ENCODE measurements around the gene LHPP. TPM values are rescaled to one million over a fixed set of nuclear protein-coding genes. Genes with fewer than 3 reads are reported as not detected.

LHPP gene
- polyA plus RNA-seq, 2 of the 4 experiments (the other 2 are of a cell fraction), result 14.4 to 18.6 TPM

- Histone ChIP-seq H3K4me3 (no peak overlapping the region), H3K27ac (no peak overlapping the region), H3K4me1 (peaks cover 5% of the 10 kb centered on the region; the same call in 2 of the 3 replicates), H3K4me2 (no peak overlapping the region), H3K9me3 (no peaks in the 10 kb centered on the region)
- FAIRE-seq, result no peak
- WGBS (ENCODE audit: missing lambda C conversion rate), result 68% methylated on average over 12 of the region's 12 CpGs
- no peak for ATAC-seq
- TF ChIP-seq ZFP36 (IDR thresholded peaks at IDR 0.05; ENCODE audit: borderline replicate concordance, partially characterized antibody) (no peak), SREBF2 (IDR thresholded peaks at IDR 0.05) (no peak), RARB (CRISPR knock-in tag; IDR thresholded peaks at IDR 0.05) (no peak), RCOR1 (IDR thresholded peaks at IDR 0.05; ENCODE audit: low read depth, low read length) (no peak), JUNB (IDR thresholded peaks at IDR 0.05) (no peak)
- CTCF ChIA-PET, result no interaction called here
- POLR2A ChIA-PET, result no interaction called here
- no peak for DNase-seq (ENCODE audit: low read depth in 1 of 2, low spot score in 1 of 2)
These were observed 38.9 kb upstream of the LHPP start for GRCh38 chr10:124422742-124423141.

GRCh38 chr10:124423813-124424212 lies 37.8 kb upstream of the LHPP start:
- TF ChIP-seq CBX8 (IDR thresholded peaks at IDR 0.05) (no peak), CBX2 (IDR thresholded peaks at IDR 0.05; ENCODE audit: borderline replicate concordance, low read depth) (no peak), CTCF (IDR thresholded peaks at IDR 0.05) (no peak), ESRRA (IDR thresholded peaks at IDR 0.05; ENCODE audit: borderline replicate concordance, low read length) (no peak), MAZ (IDR thresholded peaks at IDR 0.05; ENCODE audit: borderline replicate concordance, low read depth, low read length) (no peak), NPAS2 (CRISPR knock-in tag; IDR thresholded peaks at IDR 0.05; ENCODE audit: borderline replicate concordance) (no peak), MAFK (IDR thresholded peaks at IDR 0.05; ENCODE audit: partially characterized antibody) (no peak), NR3C1 (IDR thresholded peaks at IDR 0.05) (no peak), ZSCAN20 (CRISPR knock-in tag; IDR thresholded peaks at IDR 0.05) (no peak), PBX3 (IDR thresholded peaks at IDR 0.05) (no peak), HDAC2 (IDR thresholded peaks at IDR 0.05) (no peak), RAD21 (conservative IDR thresholded peaks at IDR 0.05 in 1 of 2, IDR thresholded peaks at IDR 0.05 in 1 of 2) (no peak), HEYL (CRISPR knock-in tag; IDR thresholded peaks at IDR 0.05) (no peak)
- WGBS (ENCODE audit: missing lambda C conversion rate), result 63% methylated on average over 5 of the region's 5 CpGs
- Histone ChIP-seq H3K4me2 (no peak overlapping the region), H3K4me1 (peaks cover 4% of the 10 kb centered on the region; the same call in 1 of the 3 replicates), H3K4me3 (no peak overlapping the region), H3K27ac (no peak overlapping the region), H3K9me3 (no peaks in the 10 kb centered on the region)
- ATAC-seq, result no peak
- CTCF ChIA-PET, result interaction anchor here (0.9 to 1.5 kb wide), 3 partner anchors 8 to 429 kb away, joined by 3 to 4 read pairs (median 3); no protein-coding TSS in a partner anchor
- no peak for FAIRE-seq
- POLR2A ChIA-PET, result no interaction called here
- DNase-seq (ENCODE audit: low read depth in 1 of 2, low spot score in 1 of 2), result no peak

GRCh38 chr10:124425227-124425962 lies 36.2 kb upstream of the LHPP start:
- 70% methylated on average over 4 of the region's 4 CpGs for WGBS (ENCODE audit: missing lambda C conversion rate)
- FAIRE-seq (no peak), DNase-seq (ENCODE audit: low read depth in 1 of 2, low spot score in 1 of 2) (no peak), ATAC-seq (no peak)
- no peak overlapping the region for H3K4me3 ChIP-seq
- TF ChIP-seq CEBPB (IDR thresholded peaks at IDR 0.05) (no peak), RCOR1 (IDR thresholded peaks at IDR 0.05; ENCODE audit: low read depth, low read length) (no peak), SREBF2 (IDR thresholded peaks at IDR 0.05) (no peak), CBX8 (IDR thresholded peaks at IDR 0.05) (no peak), ELK1 (IDR thresholded peaks at IDR 0.05; ENCODE audit: low read depth, low read length) (no peak), JUNB (IDR thresholded peaks at IDR 0.05) (no peak), NR3C1 (IDR thresholded peaks at IDR 0.05) (no peak), JUN (IDR thresholded peaks at IDR 0.05) (no peak), POLR2AphosphoS2 (conservative IDR thresholded peaks at IDR 0.05; ENCODE audit: low read length) (no peak), RNF2 (IDR thresholded peaks at IDR 0.05; ENCODE audit: borderline replicate concordance, low read depth) (no peak)
- no peaks in the 10 kb centered on the region for H3K9me3 ChIP-seq
- CTCF ChIA-PET, result interaction anchor here (1.3 kb wide), 1 partner anchor 36 kb away, joined by 4 read pairs; no protein-coding TSS in a partner anchor
- H3K27ac ChIP-seq, result no peak overlapping the region
- POLR2A ChIA-PET, result no interaction called here
- H3K4me2 ChIP-seq, result no peak overlapping the region
- no peaks in the 10 kb centered on the region for H3K4me1 ChIP-seq
